ENCODE results near the gene IDNK.
"Not testable (repeated sequence)": the region's sequence is repeated elsewhere in the genome, so short reads cannot be mapped to it uniquely, and the experiment has no call there.

Gene IDNK

DNA sequence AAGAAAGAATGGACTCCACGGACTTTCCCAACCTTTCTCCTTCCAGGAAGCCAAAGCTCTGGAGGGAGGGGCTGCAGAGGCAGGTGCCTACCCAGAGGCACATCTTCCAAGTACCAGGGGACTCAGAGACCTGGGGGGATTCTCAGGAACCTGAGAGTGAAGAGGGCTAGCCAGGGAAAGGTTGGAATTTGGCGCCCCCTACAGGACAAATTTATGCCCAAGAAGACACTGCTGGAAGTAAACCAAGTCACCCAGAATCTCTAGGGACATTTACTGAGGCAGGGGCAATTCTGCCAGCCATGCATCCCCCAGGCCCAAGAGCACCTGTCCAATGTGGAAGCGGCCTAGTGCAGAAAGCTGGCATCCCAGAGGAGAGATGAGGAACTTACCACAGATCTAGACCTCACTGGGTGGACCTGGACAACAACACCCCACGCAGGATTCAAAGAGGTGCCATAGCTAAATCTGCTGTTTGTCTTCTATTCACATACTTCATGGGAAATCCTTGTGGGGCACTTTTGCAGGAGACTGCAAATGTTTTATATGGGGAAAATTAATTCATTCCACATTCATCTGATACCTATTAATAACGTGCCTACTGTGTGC, 25.9 kb upstream of the IDNK start:
- TF ChIP-seq, protein P1, sequence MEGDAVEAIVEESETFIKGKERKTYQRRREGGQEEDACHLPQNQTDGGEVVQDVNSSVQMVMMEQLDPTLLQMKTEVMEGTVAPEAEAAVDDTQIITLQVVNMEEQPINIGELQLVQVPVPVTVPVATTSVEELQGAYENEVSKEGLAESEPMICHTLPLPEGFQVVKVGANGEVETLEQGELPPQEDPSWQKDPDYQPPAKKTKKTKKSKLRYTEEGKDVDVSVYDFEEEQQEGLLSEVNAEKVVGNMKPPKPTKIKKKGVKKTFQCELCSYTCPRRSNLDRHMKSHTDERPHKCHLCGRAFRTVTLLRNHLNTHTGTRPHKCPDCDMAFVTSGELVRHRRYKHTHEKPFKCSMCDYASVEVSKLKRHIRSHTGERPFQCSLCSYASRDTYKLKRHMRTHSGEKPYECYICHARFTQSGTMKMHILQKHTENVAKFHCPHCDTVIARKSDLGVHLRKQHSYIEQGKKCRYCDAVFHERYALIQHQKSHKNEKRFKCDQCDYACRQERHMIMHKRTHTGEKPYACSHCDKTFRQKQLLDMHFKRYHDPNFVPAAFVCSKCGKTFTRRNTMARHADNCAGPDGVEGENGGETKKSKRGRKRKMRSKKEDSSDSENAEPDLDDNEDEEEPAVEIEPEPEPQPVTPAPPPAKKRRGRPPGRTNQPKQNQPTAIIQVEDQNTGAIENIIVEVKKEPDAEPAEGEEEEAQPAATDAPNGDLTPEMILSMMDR (conservative IDR thresholded peaks at IDR 0.05), result peak; percentile 87
- TF ChIP-seq ZFX (IDR thresholded peaks at IDR 0.05), result no peak
- H3K27ac ChIP-seq, result no peak overlapping the region

DNA sequence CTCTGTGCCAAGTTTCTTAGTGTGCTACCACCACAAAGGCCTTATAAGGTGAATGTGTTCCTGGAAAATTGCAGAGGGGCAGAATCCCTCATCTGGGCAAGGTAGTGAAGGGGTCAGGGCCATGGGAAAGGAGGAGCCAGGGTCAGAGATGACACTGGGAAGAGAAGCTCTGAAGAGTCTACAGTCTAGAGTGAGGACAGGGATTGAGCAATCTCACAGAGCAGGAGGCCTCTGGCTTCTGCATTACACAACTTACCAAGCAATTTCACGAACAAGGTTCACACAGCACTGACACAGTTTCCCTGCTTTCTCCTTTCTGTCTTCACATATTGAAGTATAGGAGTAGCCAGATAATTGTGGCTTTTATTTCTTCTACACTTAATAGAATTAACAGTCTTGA, 24.5 kb upstream of the IDNK start:
- H3K27ac ChIP-seq, result no peak overlapping the region

DNA sequence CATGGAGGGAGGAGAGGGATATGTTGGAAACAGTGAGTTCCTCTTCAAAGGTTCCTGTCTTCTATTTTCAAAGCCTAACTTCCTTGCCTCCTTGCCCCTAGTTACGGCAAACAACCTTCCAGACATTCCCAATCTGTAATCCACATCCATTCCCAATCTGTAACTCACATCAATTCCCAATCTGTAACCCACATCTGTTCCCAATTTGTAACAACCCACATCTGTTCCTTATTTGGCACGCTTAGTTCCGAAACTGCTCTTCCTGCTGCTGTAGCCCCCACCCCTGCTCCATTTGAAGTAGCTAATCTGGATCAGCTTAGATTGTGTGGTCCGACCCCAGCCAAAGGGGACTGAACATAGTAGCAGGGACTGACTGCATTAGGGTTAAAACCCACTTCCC, 23.9 kb upstream of the IDNK start:
- TF ChIP-seq, protein P1 (conservative IDR thresholded peaks at IDR 0.05), result no peak
- TF ChIP-seq ZFX (IDR thresholded peaks at IDR 0.05), result no peak
- no peak overlapping the region for H3K27ac ChIP-seq

More for the DNA sequence above, 24.5 kb upstream of the IDNK start:
- TF ChIP-seq, protein P1 (conservative IDR thresholded peaks at IDR 0.05), result no peak
- no peak for TF ChIP-seq ZFX (IDR thresholded peaks at IDR 0.05)

DNA sequence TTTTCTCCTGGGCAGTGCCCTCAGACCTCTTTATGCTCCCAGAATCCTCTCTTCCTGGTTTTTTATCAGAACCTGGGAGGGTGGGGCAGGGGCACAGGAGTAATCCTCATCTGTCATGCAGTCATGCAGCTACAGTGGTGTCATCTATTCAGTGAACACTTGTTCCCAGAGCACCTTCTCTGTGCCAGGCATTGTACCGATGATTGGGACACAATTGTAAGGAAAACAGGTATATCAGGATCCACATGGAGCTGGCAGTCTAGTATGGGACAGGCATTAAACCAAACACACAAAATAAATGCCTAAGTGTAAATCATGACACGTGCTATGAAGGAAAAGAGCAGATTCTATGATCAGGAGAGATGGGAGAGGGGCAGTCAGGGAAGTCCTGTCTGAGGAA, 21.5 kb upstream of the IDNK start:
- H3K27ac ChIP-seq, result no peak overlapping the region
- TF ChIP-seq ZFX (IDR thresholded peaks at IDR 0.05), result no peak
- TF ChIP-seq, protein P1 (conservative IDR thresholded peaks at IDR 0.05), result no peak

DNA sequence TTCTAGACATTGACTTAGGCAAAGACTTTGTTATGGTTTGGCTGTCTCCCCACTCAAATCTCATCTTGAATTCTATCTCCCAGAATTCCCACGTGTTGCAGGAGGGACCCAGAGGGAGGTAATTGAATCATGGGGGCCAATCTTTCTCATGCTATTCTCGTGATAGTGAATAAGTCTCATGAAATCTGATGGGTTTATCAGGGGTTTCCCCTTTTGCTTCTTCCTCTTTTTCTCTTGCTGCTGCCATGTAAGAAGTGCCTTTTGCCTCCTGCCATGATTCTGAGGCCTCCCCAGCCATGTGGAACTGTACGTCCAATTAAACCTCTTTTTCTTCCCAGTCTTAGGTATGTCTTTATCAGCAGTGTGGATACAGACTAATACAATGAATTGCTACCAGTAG, 15.3 kb upstream of the IDNK start:
- not testable (repeated sequence) for H3K27ac ChIP-seq

DNA sequence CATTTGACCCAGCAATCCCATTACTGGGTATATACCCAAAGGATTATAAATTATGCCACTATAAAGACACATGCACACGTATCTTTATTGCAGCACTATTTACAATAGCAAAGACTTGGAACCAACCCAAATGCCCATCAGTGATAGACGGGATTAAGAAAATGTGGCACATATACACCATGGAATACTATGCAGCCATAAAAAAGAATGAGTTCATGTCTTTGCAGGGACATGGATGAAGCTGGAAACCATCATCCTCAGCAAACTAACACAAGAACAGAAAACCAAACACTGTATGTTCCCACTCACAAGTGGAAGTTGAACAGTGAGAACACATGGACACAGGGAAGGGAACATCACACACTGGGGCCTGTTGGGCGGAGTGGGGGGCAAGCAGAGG, 9.6 kb upstream of the IDNK start:
- not testable (repeated sequence) for H3K27ac ChIP-seq

DNA sequence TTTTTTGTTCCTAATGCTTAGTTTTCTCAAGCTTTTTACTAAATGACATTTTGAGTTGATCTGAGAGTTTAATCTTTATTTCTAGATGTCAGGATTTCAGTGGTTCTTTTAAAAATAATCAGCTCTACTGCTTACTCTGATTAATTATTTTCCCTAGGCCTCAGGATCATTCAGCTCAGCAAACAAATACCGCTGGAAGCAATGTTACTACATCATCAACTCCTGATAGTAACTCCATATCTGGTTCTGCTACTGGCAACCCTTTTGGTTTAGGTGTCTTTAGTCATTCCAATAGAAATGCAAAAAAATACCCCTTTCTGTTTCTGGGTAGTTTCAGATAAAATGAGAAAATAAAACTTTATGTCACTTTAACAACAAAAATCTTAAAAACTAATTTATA, 5.6 kb upstream of the IDNK start:
- no peak for TF ChIP-seq ZFX (IDR thresholded peaks at IDR 0.05)
- TF ChIP-seq, protein P1 (conservative IDR thresholded peaks at IDR 0.05), result no peak
- H3K27ac ChIP-seq, result no peak overlapping the region

DNA sequence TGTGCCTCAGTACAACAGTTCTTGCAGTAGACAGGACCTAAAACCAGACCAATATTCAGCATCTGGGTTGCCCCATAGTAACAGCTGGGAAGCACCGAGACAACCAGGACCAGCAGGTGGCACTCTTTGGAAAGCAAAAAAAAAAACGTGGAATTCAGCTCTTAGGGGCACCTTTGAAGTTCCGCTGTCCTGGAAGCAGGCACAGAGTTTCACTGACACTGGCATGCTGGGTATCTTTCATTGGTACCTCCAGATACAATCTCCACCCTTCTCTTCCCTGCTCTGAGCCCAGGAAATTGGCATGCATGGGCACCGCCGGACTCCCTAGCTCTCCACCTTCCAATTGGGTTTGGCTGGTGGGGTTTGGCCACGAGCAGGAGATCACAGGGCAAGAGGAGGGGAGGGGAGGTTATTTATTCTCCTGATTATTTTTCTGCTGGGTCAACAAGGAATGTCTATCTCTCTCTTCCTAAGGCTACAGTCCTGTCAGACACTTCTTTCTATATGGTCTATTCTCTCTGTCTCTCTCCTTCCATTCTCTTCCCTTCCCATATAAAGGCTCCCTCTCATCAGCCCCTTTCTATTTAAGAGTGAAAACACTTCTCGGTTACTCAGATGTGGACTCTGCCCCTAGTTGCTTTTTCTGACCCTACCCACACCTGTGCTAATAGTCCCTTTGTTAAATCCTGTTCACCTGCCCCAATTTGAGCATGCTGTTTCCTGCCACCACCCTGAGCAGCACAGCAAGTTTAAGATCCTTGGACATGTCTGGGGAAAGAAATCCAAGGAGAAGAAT, 1.9 kb upstream of the IDNK start:
- TF ChIP-seq, protein P1 (conservative IDR thresholded peaks at IDR 0.05), result peak; percentile 86
- no peak for TF ChIP-seq ZFX (IDR thresholded peaks at IDR 0.05)

More for the DNA sequence above, 1.9 kb upstream of the IDNK start:
- H3K27ac ChIP-seq, result no peak overlapping the region
